Renal pelvis (tissue), 4 donors: ENCODE results near the gene ZNF784. TPM values are rescaled to one million over a fixed set of nuclear protein-coding genes. Genes with fewer than 3 reads are reported as not detected.
A peak's percentile ranks its signal among the peaks of the same experiment; 100 is the strongest.

Experiments
- DNase-seq: peaks from one replicate; pipeline ENCODE4 v3.0.0-alpha.2; 2013
- polyA plus RNA-seq, 3 donors: library from polyadenylated mRNA; unstranded; fragments of 120-200 nt; gene quantifications; one replicate each; pipeline ENCODE4 v1.2.1, GENCODE V29; 2013; ENCODE audit not compliant: insufficient read length in 3 of 3

ZNF784 gene
- polyA plus RNA-seq, 3 donors: 13.6 to 15.9 (median 13.9) TPM

- DNase-seq: no peak
These were observed 35.5 kb upstream of the ZNF784 start for GRCh38 chr19:55659822-55660221.

DNA sequence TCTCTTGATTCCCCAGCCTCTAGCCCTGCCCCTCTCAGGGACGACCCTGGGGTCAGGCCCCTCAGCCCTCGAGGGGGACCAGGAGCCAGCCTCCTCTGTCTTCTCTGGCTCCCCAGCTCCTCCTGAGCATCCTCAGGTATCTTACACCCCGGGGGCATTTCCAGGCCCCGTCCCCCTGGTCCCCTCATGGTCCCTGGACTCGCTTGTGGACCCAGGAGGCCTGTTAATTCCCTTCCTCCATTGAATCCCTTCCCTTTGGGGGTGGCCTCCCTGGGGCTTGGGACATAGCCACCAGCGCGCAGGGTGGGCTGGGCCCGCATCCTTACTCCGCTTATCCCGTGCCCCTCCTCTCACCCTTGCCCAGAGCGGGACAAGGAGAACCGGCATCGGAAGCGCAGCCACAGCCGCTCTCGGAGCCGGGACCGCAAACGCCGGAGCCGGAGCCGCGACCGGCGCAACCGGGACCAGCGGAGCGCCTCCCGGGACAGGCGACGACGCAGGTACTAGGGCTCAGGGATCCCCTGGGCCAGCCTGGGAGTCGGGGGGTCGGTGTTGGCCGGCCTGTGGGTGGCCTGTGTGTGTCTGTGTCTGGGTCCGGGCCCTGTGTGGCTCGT is 34.6 kb upstream of the ZNF784 start:
- DNase-seq: no peak

GRCh38 chr19:55656988-55657747 is 32.8 kb upstream of the ZNF784 start:
- DNase-seq: no peak

DNA sequence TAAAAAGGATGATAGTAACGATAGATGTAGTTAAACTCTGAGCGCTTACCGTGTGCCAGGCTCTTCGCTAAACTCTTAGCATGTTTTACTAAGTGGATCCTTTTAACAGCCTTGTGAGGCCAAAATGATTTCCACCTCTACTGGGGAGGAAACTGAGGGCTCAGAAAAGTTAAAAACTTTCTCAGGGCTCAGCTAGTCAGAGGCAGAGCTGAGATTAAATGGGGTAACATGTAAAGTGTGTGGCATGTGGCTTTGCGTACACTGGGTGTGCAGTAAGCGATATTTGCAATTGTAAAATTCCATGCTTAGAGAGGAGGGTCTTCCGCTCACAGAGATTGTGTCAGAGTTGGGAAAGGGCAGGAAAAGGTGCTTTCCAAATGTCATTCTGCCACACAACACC is 32.2 kb upstream of the ZNF784 start:
- no peak for DNase-seq

DNA sequence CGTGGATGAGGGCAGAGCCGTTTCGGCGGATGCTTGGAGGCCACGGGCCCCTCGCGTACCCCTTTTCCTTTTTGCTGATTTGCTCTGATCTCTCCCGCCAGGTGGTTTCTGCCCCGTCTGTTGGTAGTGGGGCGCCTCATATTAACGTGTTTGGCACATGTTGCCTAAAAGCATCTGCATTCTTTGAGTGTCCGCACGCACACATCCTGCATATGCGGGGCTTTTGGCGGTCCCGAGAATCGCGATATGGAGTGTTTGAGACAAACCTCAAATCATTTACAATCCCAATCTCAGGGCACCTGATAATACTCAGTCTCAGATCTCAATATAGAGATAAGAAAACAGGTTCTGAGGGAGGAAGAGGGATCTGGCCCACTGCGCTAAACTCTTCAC is 31.3 kb upstream of the ZNF784 start:
- no peak for DNase-seq

GRCh38 chr19:55654868-55655647 is 30.7 kb upstream of the ZNF784 start, which contains the start of gene U2AF2:
Gene U2AF2, plus strand, starts transcription at chr19:55655035. Its CDS starts 70 bp downstream, at chr19:55655105.
- DNase-seq: peak; percentile 92

DNA sequence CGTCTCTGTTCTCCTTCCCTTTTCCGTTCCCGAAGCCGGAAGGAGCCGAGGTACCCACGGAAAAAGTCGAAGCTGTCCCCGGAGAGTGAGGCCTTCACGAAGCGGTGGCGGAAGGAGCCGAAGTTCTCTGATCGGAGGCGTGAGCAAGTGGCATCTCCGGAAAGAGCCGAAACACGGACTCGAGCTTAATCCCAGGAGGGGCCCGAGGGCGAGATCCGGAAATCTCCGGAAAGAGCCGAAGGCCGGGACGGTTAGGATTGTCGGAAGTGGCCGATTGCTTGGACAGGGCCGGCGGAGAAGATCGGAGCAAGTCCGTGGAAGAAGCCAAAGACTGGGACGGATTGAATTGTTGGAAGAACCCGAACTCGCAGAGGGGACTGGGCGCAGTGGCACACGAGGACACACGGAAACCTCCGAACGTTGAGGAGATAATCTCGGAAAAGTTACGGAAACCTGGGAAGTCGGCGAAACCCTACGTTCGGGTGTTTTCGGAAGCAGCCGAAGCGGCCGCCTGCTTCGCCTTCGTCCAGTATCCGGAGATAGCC is 30.0 kb upstream of the ZNF784 start:
- DNase-seq: peak; percentile 100

- peak; percentile 99 for DNase-seq
These were observed 29.4 kb upstream of the ZNF784 start for GRCh38 chr19:55653651-55654322.

- DNase-seq: no peak
These were observed 28.2 kb upstream of the ZNF784 start for GRCh38 chr19:55652311-55653128.

GRCh38 chr19:55651236-55651635 is 26.9 kb upstream of the ZNF784 start:
- DNase-seq: no peak

DNA sequence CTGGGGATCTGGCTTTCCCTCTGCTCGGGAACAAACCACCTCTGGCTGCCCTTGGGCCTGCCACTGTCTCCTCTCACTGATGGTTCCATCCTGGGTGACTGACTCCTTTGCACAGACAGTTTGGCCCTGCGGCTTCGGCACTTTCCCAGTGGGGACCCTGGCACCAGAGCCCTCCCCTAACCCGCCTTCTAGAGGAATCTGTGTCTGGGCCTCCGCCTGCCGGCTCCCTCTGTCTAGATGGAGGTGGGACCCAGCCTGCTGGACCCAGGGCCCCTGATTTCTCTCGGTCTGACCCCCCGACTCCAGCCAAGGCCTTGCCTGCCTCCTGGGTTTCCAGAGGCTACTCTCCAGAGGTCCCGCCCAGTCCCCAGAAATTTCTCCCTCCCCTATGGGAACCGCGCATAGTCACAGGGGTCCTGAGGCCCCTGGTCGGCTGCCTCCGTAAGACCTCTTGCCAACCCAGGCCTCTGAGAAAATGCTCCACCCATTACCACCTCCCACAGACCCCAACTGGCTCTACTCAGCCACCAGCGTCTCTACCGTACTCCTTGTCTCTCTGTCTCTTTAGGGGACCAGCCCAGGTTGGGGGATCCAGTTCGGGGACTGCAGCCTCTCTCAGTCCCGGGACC is 26.4 kb upstream of the ZNF784 start:
- DNase-seq: no peak

- DNase-seq: no peak
These were observed 25.8 kb upstream of the ZNF784 start for GRCh38 chr19:55650126-55650557.

- no peak for DNase-seq
These were observed 25.1 kb upstream of the ZNF784 start for GRCh38 chr19:55649268-55650125.

- DNase-seq: no peak
These were observed 24.4 kb upstream of the ZNF784 start for GRCh38 chr19:55648585-55649267.

DNA sequence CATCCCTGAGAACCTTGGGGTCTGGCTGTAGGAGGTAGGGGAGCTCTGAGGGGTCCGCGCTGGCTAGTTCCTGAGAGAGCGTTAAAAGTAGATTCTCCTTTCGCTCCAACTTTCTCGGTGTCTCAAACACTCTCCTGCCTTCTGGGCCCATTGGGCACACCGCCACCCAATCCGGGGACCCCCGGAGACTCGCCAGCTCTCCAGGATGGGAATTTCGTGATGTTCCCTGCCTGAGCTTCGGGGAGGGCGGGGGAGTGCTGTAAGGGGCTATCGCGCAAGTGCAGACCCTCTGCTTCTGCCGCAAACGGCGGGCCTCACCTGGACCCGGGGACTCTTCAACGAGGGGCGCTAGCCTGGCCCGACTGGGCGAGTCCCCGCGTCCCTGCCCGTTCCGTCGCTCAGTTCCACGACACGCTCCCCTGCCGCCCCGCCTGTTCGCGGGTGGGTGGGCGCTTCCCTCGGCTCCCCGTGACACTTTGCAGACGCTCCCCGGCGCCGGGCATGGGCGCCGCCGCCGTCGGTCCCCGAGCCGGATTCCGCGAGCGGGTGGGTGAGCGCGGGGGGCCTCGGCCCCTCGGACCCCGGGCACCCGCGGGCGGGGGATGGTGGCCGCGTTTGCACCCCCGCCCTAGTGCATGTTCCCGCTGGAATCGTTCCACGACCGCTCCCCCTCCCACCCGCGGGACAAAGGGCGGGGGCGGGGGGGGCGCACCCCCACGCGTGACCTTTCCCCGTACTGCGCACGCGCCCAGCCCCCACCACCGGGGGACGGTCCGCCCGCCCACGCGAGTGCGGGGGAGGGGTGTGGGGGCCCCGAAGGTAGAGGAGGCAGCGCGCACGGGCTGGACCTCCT is 23.6 kb upstream of the ZNF784 start, which contains the start of gene CCDC106:
TSS of gene CCDC106 (plus strand) at position 481 of the 853 bp plus-strand sequence. CDS start 835 bp downstream, outside the sequence.
- DNase-seq: peak; percentile 77

DNA sequence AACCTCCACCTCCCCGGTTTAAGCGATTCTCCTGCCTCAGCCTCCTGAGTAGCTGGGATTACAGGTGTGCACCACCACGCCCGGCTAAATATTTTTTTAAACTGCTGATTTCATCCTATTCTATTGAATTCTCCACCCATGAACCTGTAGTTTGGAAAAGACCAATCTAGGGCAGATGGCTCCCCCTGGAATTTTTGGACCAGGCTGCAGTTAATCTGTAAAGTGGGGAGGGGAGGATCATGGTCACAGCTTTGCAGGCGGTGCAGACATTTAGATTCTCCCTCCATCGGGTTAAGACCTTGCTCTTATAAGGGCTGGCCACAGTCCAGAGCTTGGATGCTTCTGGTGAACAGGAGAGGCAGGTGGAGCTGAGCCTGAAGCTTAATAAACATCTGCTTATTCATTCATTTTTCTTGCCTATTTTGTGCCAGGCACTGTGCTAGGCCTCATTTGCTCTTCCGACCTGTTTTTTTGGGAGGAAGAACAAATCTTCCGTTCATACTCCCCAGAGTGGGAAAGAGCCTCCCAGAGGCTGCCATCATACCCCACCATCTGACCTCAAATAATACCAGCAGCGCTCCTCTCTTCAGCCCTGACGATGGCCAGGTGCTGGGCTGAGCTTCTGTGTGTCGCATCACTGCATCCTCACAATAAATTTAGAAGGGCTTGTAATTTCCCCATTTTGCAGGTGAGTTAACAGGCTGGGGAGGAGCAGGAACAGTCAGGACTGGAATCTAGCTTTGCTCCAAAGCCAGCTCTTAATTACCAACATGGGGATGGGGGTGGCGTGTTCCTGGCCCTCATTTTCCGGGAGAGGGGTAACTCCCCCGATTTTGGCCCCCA is 22.7 kb upstream of the ZNF784 start:
- DNase-seq: no peak

- DNase-seq: no peak
These were observed 21.1 kb upstream of the ZNF784 start for GRCh38 chr19:55645512-55645881.
